ENCODE data around the gene NOXA1. TPM values are rescaled to one million over a fixed set of nuclear protein-coding genes. Genes with fewer than 3 reads are reported as not detected.
"Not testable (repeated sequence)": the region's sequence is repeated elsewhere in the genome, so short reads cannot be mapped to it uniquely, and the experiment has no call there.

Gene NOXA1
- polyA plus RNA-seq, 4 donors, result 8.0 to 38.0 (median 20.7) TPM

GRCh38 chr9:137445930-137446431 is 22.8 kb downstream of the NOXA1 start:
- FAIRE-seq, result no peak
- Histone ChIP-seq H3K4me1 (ENCODE audit: control insufficient read depth in 3 of 3, insufficient read depth in 2 of 3, low read depth in 1 of 3, low read length in 2 of 3) (peaks cover 0 to 18% (median 0%) of the 10 kb centered on the region in 3 donors), H3K36me3 (ENCODE audit: control insufficient read depth in 3 of 3, insufficient read depth in 2 of 3, low read depth in 1 of 3, low read length in 3 of 3) (peaks cover 0 to 26% (median 6%) of the 10 kb centered on the region in 3 donors), H3K27me3 (ENCODE audit: control insufficient read depth in 3 of 3, insufficient read depth in 3 of 3, low read length in 3 of 3) (peaks cover 0 to 5% (median 0%) of the 10 kb centered on the region in 3 donors), H3K9me3 (ENCODE audit: control insufficient read depth in 2 of 2, insufficient read depth in 1 of 2, low read depth in 1 of 2, low read length in 1 of 2) (no peaks in the 10 kb centered on the region), H3K4me3 (ENCODE audit: low read depth in 1 of 3, low read length in 3 of 3) (peak overlapping the region in 1 of 3 donors; percentile 3), H3K27ac (ENCODE audit: low read depth in 1 of 3, low read length in 2 of 3) (no peak overlapping the region)
- peak in 1 of 2 donors; percentile 46 for DNase-seq
- 10 to 49% (median 29%) methylated on average over 19 of the region's 19 CpGs for WGBS, 3 donors

GRCh38 chr9:137446851-137447471 is 23.8 kb downstream of the NOXA1 start:
- FAIRE-seq (no peak), DNase-seq (no peak)
- no peak overlapping the region for H3K27ac ChIP-seq (ENCODE audit: low read depth in 1 of 3, low read length in 2 of 3)
- no peaks in the 10 kb centered on the region for H3K9me3 ChIP-seq (ENCODE audit: control insufficient read depth in 2 of 2, insufficient read depth in 1 of 2, low read depth in 1 of 2, low read length in 1 of 2)
- peaks cover 0 to 31% (median 6%) of the 10 kb centered on the region in 3 donors for H3K36me3 ChIP-seq (ENCODE audit: control insufficient read depth in 3 of 3, insufficient read depth in 2 of 3, low read depth in 1 of 3, low read length in 3 of 3)
- H3K4me1 ChIP-seq (ENCODE audit: control insufficient read depth in 3 of 3, insufficient read depth in 2 of 3, low read depth in 1 of 3, low read length in 2 of 3), result peaks cover 0 to 17% (median 0%) of the 10 kb centered on the region in 3 donors
- 74 to 77% (median 76%) methylated on average over 21 of the region's 21 CpGs for WGBS, 3 donors
- no peak overlapping the region for H3K4me3 ChIP-seq (ENCODE audit: low read depth in 1 of 3, low read length in 3 of 3)
- H3K27me3 ChIP-seq (ENCODE audit: control insufficient read depth in 3 of 3, insufficient read depth in 3 of 3, low read length in 3 of 3), result peaks cover 0 to 5% (median 0%) of the 10 kb centered on the region in 3 donors

GRCh38 chr9:137447722-137448601 is 24.8 kb downstream of the NOXA1 start:
- Histone ChIP-seq H3K27ac (ENCODE audit: low read depth in 1 of 3, low read length in 2 of 3) (no peak overlapping the region), H3K4me1 (ENCODE audit: control insufficient read depth in 3 of 3, insufficient read depth in 2 of 3, low read depth in 1 of 3, low read length in 2 of 3) (peaks cover 0 to 13% (median 0%) of the 10 kb centered on the region in 3 donors), H3K9me3 (ENCODE audit: control insufficient read depth in 2 of 2, insufficient read depth in 1 of 2, low read depth in 1 of 2, low read length in 1 of 2) (no peaks in the 10 kb centered on the region), H3K27me3 (ENCODE audit: control insufficient read depth in 3 of 3, insufficient read depth in 3 of 3, low read length in 3 of 3) (peaks cover 0 to 5% (median 0%) of the 10 kb centered on the region in 3 donors), H3K36me3 (ENCODE audit: control insufficient read depth in 3 of 3, insufficient read depth in 2 of 3, low read depth in 1 of 3, low read length in 3 of 3) (peaks cover 0 to 41% (median 6%) of the 10 kb centered on the region in 3 donors), H3K4me3 (ENCODE audit: low read depth in 1 of 3, low read length in 3 of 3) (no peak overlapping the region)
- WGBS, 3 donors, result 85 to 88% (median 86%) methylated on average over 26 to 27 of the region's 27 CpGs
- DNase-seq, result no peak
- FAIRE-seq, result no peak

GRCh38 chr9:137448602-137448962 is 25.4 kb downstream of the NOXA1 start:
- no peak for DNase-seq
- WGBS, 3 donors, result 92 to 93% (median 93%) methylated on average over 7 to 16 of the region's 16 CpGs
- Histone ChIP-seq H3K9me3 (ENCODE audit: control insufficient read depth in 2 of 2, insufficient read depth in 1 of 2, low read depth in 1 of 2, low read length in 1 of 2) (no peaks in the 10 kb centered on the region), H3K27ac (ENCODE audit: low read depth in 1 of 3, low read length in 2 of 3) (no peak overlapping the region), H3K36me3 (ENCODE audit: control insufficient read depth in 3 of 3, insufficient read depth in 2 of 3, low read depth in 1 of 3, low read length in 3 of 3) (peaks cover 0 to 44% (median 6%) of the 10 kb centered on the region in 3 donors), H3K4me3 (ENCODE audit: low read depth in 1 of 3, low read length in 3 of 3) (no peak overlapping the region), H3K4me1 (ENCODE audit: control insufficient read depth in 3 of 3, insufficient read depth in 2 of 3, low read depth in 1 of 3, low read length in 2 of 3) (peaks cover 2 to 19% (median 2%) of the 10 kb centered on the region in 3 donors), H3K27me3 (ENCODE audit: control insufficient read depth in 3 of 3, insufficient read depth in 3 of 3, low read length in 3 of 3) (peaks cover 0 to 5% (median 0%) of the 10 kb centered on the region in 3 donors)
- FAIRE-seq, result no peak

GRCh38 chr9:137449081-137449844 is 26.1 kb downstream of the NOXA1 start:
- no peak overlapping the region for H3K27ac ChIP-seq (ENCODE audit: low read depth in 1 of 3, low read length in 2 of 3)
- H3K4me3 ChIP-seq (ENCODE audit: low read depth in 1 of 3, low read length in 3 of 3), result no peak overlapping the region
- WGBS, 3 donors, result 77 to 83% (median 80%) methylated on average over 35 to 36 of the region's 36 CpGs
- no peaks in the 10 kb centered on the region for H3K9me3 ChIP-seq (ENCODE audit: control insufficient read depth in 2 of 2, insufficient read depth in 1 of 2, low read depth in 1 of 2, low read length in 1 of 2)
- H3K4me1 ChIP-seq (ENCODE audit: control insufficient read depth in 3 of 3, insufficient read depth in 2 of 3, low read depth in 1 of 3, low read length in 2 of 3), result peaks cover 2 to 22% (median 2%) of the 10 kb centered on the region in 3 donors
- peaks cover 0 to 44% (median 6%) of the 10 kb centered on the region in 3 donors for H3K36me3 ChIP-seq (ENCODE audit: control insufficient read depth in 3 of 3, insufficient read depth in 2 of 3, low read depth in 1 of 3, low read length in 3 of 3)
- DNase-seq (no peak), FAIRE-seq (no peak)
- H3K27me3 ChIP-seq (ENCODE audit: control insufficient read depth in 3 of 3, insufficient read depth in 3 of 3, low read length in 3 of 3), result peaks cover 0 to 5% (median 0%) of the 10 kb centered on the region in 3 donors

- FAIRE-seq (no peak), DNase-seq (no peak)
- Histone ChIP-seq H3K4me1 (ENCODE audit: control insufficient read depth in 3 of 3, insufficient read depth in 2 of 3, low read depth in 1 of 3, low read length in 2 of 3) (peaks cover 2 to 28% (median 6%) of the 10 kb centered on the region in 3 donors), H3K9me3 (ENCODE audit: control insufficient read depth in 2 of 2, insufficient read depth in 1 of 2, low read depth in 1 of 2, low read length in 1 of 2) (no peaks in the 10 kb centered on the region), H3K36me3 (ENCODE audit: control insufficient read depth in 3 of 3, insufficient read depth in 2 of 3, low read depth in 1 of 3, low read length in 3 of 3) (peaks cover 0 to 50% (median 6%) of the 10 kb centered on the region in 3 donors), H3K4me3 (ENCODE audit: low read depth in 1 of 3, low read length in 3 of 3) (no peak overlapping the region), H3K27ac (ENCODE audit: low read depth in 1 of 3, low read length in 2 of 3) (no peak overlapping the region), H3K27me3 (ENCODE audit: control insufficient read depth in 3 of 3, insufficient read depth in 3 of 3, low read length in 3 of 3) (peaks cover 0 to 5% (median 0%) of the 10 kb centered on the region in 3 donors)
- WGBS, 3 donors, result 75 to 81% (median 79%) methylated on average over 16 to 18 of the region's 18 CpGs
These were observed 26.8 kb downstream of the NOXA1 start for GRCh38 chr9:137449931-137450538.

- Histone ChIP-seq H3K4me1 (ENCODE audit: control insufficient read depth in 3 of 3, insufficient read depth in 2 of 3, low read depth in 1 of 3, low read length in 2 of 3) (peaks cover 2 to 25% (median 6%) of the 10 kb centered on the region in 3 donors), H3K36me3 (ENCODE audit: control insufficient read depth in 3 of 3, insufficient read depth in 2 of 3, low read depth in 1 of 3, low read length in 3 of 3) (peaks cover 0 to 56% (median 6%) of the 10 kb centered on the region in 3 donors)
- H3K9me3 ChIP-seq (ENCODE audit: control insufficient read depth in 2 of 2, insufficient read depth in 1 of 2, low read depth in 1 of 2, low read length in 1 of 2); DNase-seq; H3K4me3 ChIP-seq (ENCODE audit: low read depth in 1 of 3, low read length in 3 of 3); FAIRE-seq; H3K27ac ChIP-seq (ENCODE audit: low read depth in 1 of 3, low read length in 2 of 3); H3K27me3 ChIP-seq (ENCODE audit: control insufficient read depth in 3 of 3, insufficient read depth in 3 of 3, low read length in 3 of 3): not testable (repeated sequence)
- WGBS, 3 donors, result 69 to 80% (median 80%) methylated on average over 20 to 23 of the region's 24 CpGs
These were observed 27.5 kb downstream of the NOXA1 start for GRCh38 chr9:137450539-137451222.
